Body of pancreas (tissue), 4 donors: ENCODE measurements around the gene JKAMP.

Experiments used
- POLR2A ChIP-seq, 3 donors: fragments of 450-650 bp; IDR thresholded peaks; one replicate each; pipeline ENCODE4 v1.6.1; 2016; ENCODE audit warnings: antibody characterized with exemption in 3 of 3, mild to moderate bottlenecking in 2 of 3
- TF ChIP-seq, protein P1 (sequence below), 7 experiments: fragments of 450-650 bp in 4 of 7; fragments of 200-600 bp in 3 of 7; sonication (generic) in 3 of 7; IDR thresholded peaks; one replicate each; pipeline ENCODE4 v1.5.1; 2016 to 2019; ENCODE audit warnings: antibody characterized with exemption in 7 of 7

DNA sequence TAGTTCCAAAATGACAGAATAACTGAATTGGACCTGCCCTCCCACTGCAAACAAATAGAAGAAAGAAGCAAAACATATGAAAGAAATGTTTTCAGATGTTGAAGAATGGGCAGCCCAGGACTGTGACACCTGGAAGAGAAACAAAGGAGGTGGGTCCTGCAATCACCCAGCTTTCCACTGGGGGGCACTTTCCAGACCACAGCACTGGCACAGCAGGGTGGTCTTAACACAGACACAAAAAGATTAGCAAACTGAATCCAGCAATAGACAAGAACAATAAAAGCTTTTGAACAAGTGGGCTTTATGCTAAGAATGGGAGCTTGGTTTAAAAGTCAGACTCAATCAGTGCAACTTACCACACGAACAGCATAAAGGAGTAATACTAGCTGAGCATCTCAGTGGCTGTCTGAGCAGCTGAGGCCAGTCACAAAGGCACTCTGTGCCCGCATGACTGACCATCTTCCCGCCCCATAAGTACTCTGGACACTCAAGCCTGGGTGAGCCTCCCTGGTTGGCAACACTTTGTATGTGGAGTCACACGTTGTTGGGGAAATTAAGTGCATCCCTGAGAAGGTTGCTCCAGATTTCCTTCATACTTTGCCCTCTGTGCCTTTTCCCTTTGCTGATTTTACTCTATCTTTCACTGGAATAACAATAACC is 27.7 kb downstream of the JKAMP start:
- TF ChIP-seq, protein P1, sequence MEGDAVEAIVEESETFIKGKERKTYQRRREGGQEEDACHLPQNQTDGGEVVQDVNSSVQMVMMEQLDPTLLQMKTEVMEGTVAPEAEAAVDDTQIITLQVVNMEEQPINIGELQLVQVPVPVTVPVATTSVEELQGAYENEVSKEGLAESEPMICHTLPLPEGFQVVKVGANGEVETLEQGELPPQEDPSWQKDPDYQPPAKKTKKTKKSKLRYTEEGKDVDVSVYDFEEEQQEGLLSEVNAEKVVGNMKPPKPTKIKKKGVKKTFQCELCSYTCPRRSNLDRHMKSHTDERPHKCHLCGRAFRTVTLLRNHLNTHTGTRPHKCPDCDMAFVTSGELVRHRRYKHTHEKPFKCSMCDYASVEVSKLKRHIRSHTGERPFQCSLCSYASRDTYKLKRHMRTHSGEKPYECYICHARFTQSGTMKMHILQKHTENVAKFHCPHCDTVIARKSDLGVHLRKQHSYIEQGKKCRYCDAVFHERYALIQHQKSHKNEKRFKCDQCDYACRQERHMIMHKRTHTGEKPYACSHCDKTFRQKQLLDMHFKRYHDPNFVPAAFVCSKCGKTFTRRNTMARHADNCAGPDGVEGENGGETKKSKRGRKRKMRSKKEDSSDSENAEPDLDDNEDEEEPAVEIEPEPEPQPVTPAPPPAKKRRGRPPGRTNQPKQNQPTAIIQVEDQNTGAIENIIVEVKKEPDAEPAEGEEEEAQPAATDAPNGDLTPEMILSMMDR (IDR thresholded peaks at IDR 0.05): peak in 5 of 7 experiments; percentile 16 to 26 (median 19)
- TF ChIP-seq POLR2A (IDR thresholded peaks at IDR 0.05): no peak
